BE2C (cell line): ENCODE data around the gene CHP1.

Experiments
- DNase-seq: peaks from one replicate; pipeline ENCODE4 v3.0.0-alpha.2; 2020
- H3K27me3 ChIP-seq: fragments of 250-450 bp; sonication (Bioruptor Pico); 2 replicates; pipeline ENCODE4 v1.5.1; 2020; ENCODE audit warnings: mild to moderate bottlenecking
- H3K36me3 ChIP-seq: fragments of 250-450 bp; sonication (Bioruptor Pico); 2 replicates; pipeline ENCODE4 v1.5.1; 2020; ENCODE audit warnings: mild to moderate bottlenecking
- H3K4me1 ChIP-seq: fragments of 250-450 bp; sonication (Bioruptor Pico); 2 replicates; pipeline ENCODE4 v1.5.1; 2020
- H3K4me3 ChIP-seq: 2 replicates; pipeline ENCODE4 v1.5.1; 2011; ENCODE audit warnings: low read depth, low read length
- H3K9me3 ChIP-seq: fragments of 250-450 bp; sonication (Bioruptor Pico); 2 replicates; pipeline ENCODE4 v1.5.1; 2020
- CTCF ChIP-seq: IDR thresholded peaks from 2 replicates; pipeline ENCODE4 v1.5.1; 2012; ENCODE audit warnings: mild to moderate bottlenecking, low read depth, low read length

The CHP1 gene

GRCh38 chr15:41205315-41205714, 25.8 kb upstream of the CHP1 start:
- H3K4me3 ChIP-seq = no peak overlapping the region
- H3K36me3 ChIP-seq = no peaks in the 10 kb centered on the region
- no peaks in the 10 kb centered on the region for H3K4me1 ChIP-seq
- H3K27me3 ChIP-seq = no peaks in the 10 kb centered on the region
- H3K9me3 ChIP-seq = no peaks in the 10 kb centered on the region
- TF ChIP-seq CTCF = no peak
- DNase-seq = no peak

- H3K4me3 ChIP-seq = no peak overlapping the region
- H3K36me3 ChIP-seq = no peaks in the 10 kb centered on the region
- DNase-seq = no peak
- H3K4me1 ChIP-seq = no peaks in the 10 kb centered on the region
- TF ChIP-seq CTCF = no peak
- H3K9me3 ChIP-seq = no peaks in the 10 kb centered on the region
- H3K27me3 ChIP-seq = 0 out of 2 replicates have a peak, but pooled peaks cover 2% of the 10 kb centered on the region
Observed at GRCh38 chr15:41207687-41208448, 23.2 kb upstream of the CHP1 start.

- H3K9me3 ChIP-seq = no peaks in the 10 kb centered on the region
- TF ChIP-seq CTCF = no peak
- no peak for DNase-seq
Observed at GRCh38 chr15:41215708-41216107, 15.4 kb upstream of the CHP1 start.

GRCh38 chr15:41218851-41219250, 12.2 kb upstream of the CHP1 start:
- no peak overlapping the region for H3K4me3 ChIP-seq
- H3K27me3 ChIP-seq = peaks cover 14% of the 10 kb centered on the region
- no peaks in the 10 kb centered on the region for H3K4me1 ChIP-seq
- no peak for DNase-seq
- H3K36me3 ChIP-seq = no peaks in the 10 kb centered on the region
- TF ChIP-seq CTCF = no peak
- H3K9me3 ChIP-seq = no peaks in the 10 kb centered on the region

More at GRCh38 chr15:41215708-41216107, 15.4 kb upstream of the CHP1 start:
- H3K36me3 ChIP-seq = no peaks in the 10 kb centered on the region
- H3K4me3 ChIP-seq = no peak overlapping the region
- H3K4me1 ChIP-seq = no peaks in the 10 kb centered on the region
- peaks cover 18% of the 10 kb centered on the region for H3K27me3 ChIP-seq

- Histone ChIP-seq H3K9me3 (no peaks in the 10 kb centered on the region), H3K36me3 (no peaks in the 10 kb centered on the region), H3K4me1 (no peaks in the 10 kb centered on the region), H3K4me3 (no peak overlapping the region), H3K27me3 (peaks cover 14% of the 10 kb centered on the region)
- DNase-seq = no peak
- TF ChIP-seq CTCF = no peak
Observed at GRCh38 chr15:41219381-41219780, 11.7 kb upstream of the CHP1 start.

- DNase-seq = no peak
- no peaks in the 10 kb centered on the region for H3K36me3 ChIP-seq
- H3K9me3 ChIP-seq = no peaks in the 10 kb centered on the region
- no peak overlapping the region for H3K4me3 ChIP-seq
- H3K27me3 ChIP-seq = peaks cover 9% of the 10 kb centered on the region; the same call in 1 of the 2 replicates
- no peak for TF ChIP-seq CTCF
- H3K4me1 ChIP-seq = no peaks in the 10 kb centered on the region
Observed at GRCh38 chr15:41230345-41230649, 771 bp upstream of the CHP1 start.
